Renal cortical epithelial cell (primary cell): ENCODE data around the gene TMEM44. TPM values are rescaled to one million over a fixed set of nuclear protein-coding genes. Genes with fewer than 3 reads are reported as not detected.
"Not testable (repeated sequence)": the region's sequence is repeated elsewhere in the genome, so short reads cannot be mapped to it uniquely, and the experiment has no call there.

Experiments
- DNase-seq: peaks from one replicate; pipeline ENCODE4 v3.0.0-alpha.2; 2011; ENCODE audit warnings: low read depth
- total RNA-seq: library from RNA; depleted of rRNA; stranded (reverse); fragments of >200 nt; gene quantifications from 2 replicates; pipeline ENCODE4 v1.2.3, GENCODE V29; 2014

Gene TMEM44
- total RNA-seq, 1 donor from 2014 or later: 20.7 TPM

GRCh38 chr3:194642769-194643168, 9.6 kb upstream of the TMEM44 start:
- no peak for DNase-seq

GRCh38 chr3:194640829-194641228, 7.6 kb upstream of the TMEM44 start:
- no peak for DNase-seq

- DNase-seq: no peak
These were observed 5.9 kb upstream of the TMEM44 start for GRCh38 chr3:194638991-194639605.

GRCh38 chr3:194637541-194638400, 4.6 kb upstream of the TMEM44 start:
- DNase-seq: no peak

GRCh38 chr3:194637066-194637465, 3.8 kb upstream of the TMEM44 start:
- no peak for DNase-seq

GRCh38 chr3:194632809-194633348, 340 bp downstream of the TMEM44 start:
- DNase-seq: no peak

GRCh38 chr3:194632226-194632808, 902 bp downstream of the TMEM44 start:
- DNase-seq: no peak

GRCh38 chr3:194631696-194632095, 1.5 kb downstream of the TMEM44 start:
- no peak for DNase-seq

GRCh38 chr3:194630681-194631080, 2.5 kb downstream of the TMEM44 start:
- not testable (repeated sequence) for DNase-seq

GRCh38 chr3:194624956-194625355, 8.3 kb downstream of the TMEM44 start:
- no peak for DNase-seq

- DNase-seq: no peak
These were observed 9.5 kb downstream of the TMEM44 start for GRCh38 chr3:194623449-194624290.

- DNase-seq: no peak
These were observed 10.4 kb downstream of the TMEM44 start for GRCh38 chr3:194622621-194623340.

- no peak for DNase-seq
These were observed 11.3 kb downstream of the TMEM44 start for GRCh38 chr3:194621947-194622346.

- no peak for DNase-seq
These were observed 13.0 kb downstream of the TMEM44 start for GRCh38 chr3:194620196-194620595.

GRCh38 chr3:194619741-194620140, 13.5 kb downstream of the TMEM44 start:
- no peak for DNase-seq

- DNase-seq: no peak
These were observed 14.2 kb downstream of the TMEM44 start for GRCh38 chr3:194618858-194619608.

GRCh38 chr3:194617827-194618226, 15.4 kb downstream of the TMEM44 start:
- DNase-seq: peak; percentile 48

GRCh38 chr3:194617143-194617671, 16.0 kb downstream of the TMEM44 start:
- DNase-seq: no peak

GRCh38 chr3:194615226-194615625, 18.0 kb downstream of the TMEM44 start:
- DNase-seq: no peak

GRCh38 chr3:194612221-194612620, 21.0 kb downstream of the TMEM44 start:
- DNase-seq: no peak
